Ovary (tissue), 3 donors: ENCODE results near the gene MLF2.

ENCODE experiments used
- CTCF ChIP-seq, 3 donors: fragments of 450-650 bp in 2 of 3; fragments of 200-600 bp in 1 of 3; IDR thresholded peaks; one replicate each; pipeline versions ENCODE4 v1.5.1 to v1.8.0; 2016 to 2022; ENCODE audit warnings: antibody characterized with exemption in 3 of 3, mild to moderate bottlenecking in 1 of 3
- EP300 ChIP-seq: sonication (generic); formaldehyde crosslinking; IDR thresholded peaks from one replicate; pipeline ENCODE4 v1.6.1; 2017; ENCODE audit warnings: antibody characterized with exemption
- POLR2A ChIP-seq: fragments of 450-650 bp; IDR thresholded peaks from one replicate; pipeline ENCODE4 v1.6.1; 2017; ENCODE audit warnings: antibody characterized with exemption, mild to moderate bottlenecking, moderate library complexity
- donor health status: DM: no; HTN: no; CAD: no.

GRCh38 chr12:6736754-6737153 is 16.2 kb downstream of the MLF2 start:
- TF ChIP-seq POLR2A (no peak), CTCF (IDR thresholded peaks at IDR 0.05) (no peak), EP300 (no peak)
